CD4-positive, CD25-positive, alpha-beta regulatory T cell (primary cell): ENCODE results near the gene HSDL1. TPM values are rescaled to one million over a fixed set of nuclear protein-coding genes. Genes with fewer than 3 reads are reported as not detected.

Experiments used
- ATAC-seq, 2 donors: fragments of 150-1000 bp; cut with Tn5 transposase; one replicate each; pipeline ENCODE4 v1.10.0; 2021; ENCODE audit warnings: low read depth in 2 of 2, moderate number of reproducible peaks in 2 of 2, moderate library complexity in 1 of 2
- DNase-seq, 3 donors: peaks; one replicate each; pipeline versions ENCODE4 v3.0.0 to v3.0.0-alpha.2; 2012 to 2022; ENCODE audit warnings: mixed read lengths in 1 of 3
- H3K27ac ChIP-seq: one replicate; pipeline ENCODE4 v1.7.0; 2013; ENCODE audit warnings: mild to moderate bottlenecking, low read length; ENCODE audit not compliant: insufficient read depth, poor library complexity, severe bottlenecking
- H3K27me3 ChIP-seq: one replicate; pipeline ENCODE4 v1.7.0; 2013; ENCODE audit warnings: low read length; ENCODE audit not compliant: control insufficient read depth, insufficient read depth
- H3K36me3 ChIP-seq: one replicate; pipeline ENCODE4 v1.7.0; 2013; ENCODE audit warnings: mild to moderate bottlenecking, low read length, moderate library complexity; ENCODE audit not compliant: control insufficient read depth, insufficient read depth
- H3K4me1 ChIP-seq: 2 replicates; pipeline ENCODE4 v1.7.0; 2013; ENCODE audit warnings: mild to moderate bottlenecking, low read length; ENCODE audit not compliant: insufficient read depth, control insufficient read depth, poor library complexity, severe bottlenecking
- H3K4me3 ChIP-seq: one replicate; pipeline ENCODE4 v1.7.0; 2013; ENCODE audit warnings: low read depth, mild to moderate bottlenecking, low read length, moderate library complexity
- H3K9me3 ChIP-seq, 2 experiments: 1 replicate in 1 of 2; 2 replicates in 1 of 2; pipeline ENCODE4 v1.7.0; 2013; ENCODE audit warnings: low read length in 2 of 2, mild to moderate bottlenecking in 1 of 2, moderate library complexity in 1 of 2; ENCODE audit not compliant: control insufficient read depth in 2 of 2
- H3K27ac Mint-ChIP-seq, 3 donors: one replicate each; pipeline ENCODE4 v1.8.0; 2020 to 2022; ENCODE audit warnings: mild to moderate bottlenecking in 3 of 3, mixed read lengths in 3 of 3, moderate library complexity in 2 of 3
- H3K27me3 Mint-ChIP-seq: one replicate; pipeline ENCODE4 v1.8.0; 2022; ENCODE audit warnings: mild to moderate bottlenecking, mixed read lengths
- H3K36me3 Mint-ChIP-seq: one replicate; pipeline ENCODE4 v1.8.0; 2020; ENCODE audit warnings: mixed read lengths
- H3K4me1 Mint-ChIP-seq, 4 donors: one replicate each; pipeline ENCODE4 v1.8.0; 2020 to 2022; ENCODE audit warnings: mixed read lengths in 4 of 4, mild to moderate bottlenecking in 1 of 4
- H3K4me3 Mint-ChIP-seq, 4 donors: one replicate each; pipeline ENCODE4 v1.8.0; 2020 to 2022; ENCODE audit warnings: mild to moderate bottlenecking in 4 of 4, mixed read lengths in 4 of 4, moderate library complexity in 3 of 4
- H3K9me3 Mint-ChIP-seq, 7 donors: one replicate each; pipeline ENCODE4 v1.8.0; 2020 to 2022; ENCODE audit warnings: mixed read lengths in 7 of 7, mild to moderate bottlenecking in 3 of 7, moderate library complexity in 2 of 7
- polyA plus RNA-seq, 4 donors: library from polyadenylated mRNA; unstranded; fragments of 300-500 nt; fragmentation: Illumina TruSeq; gene quantifications; one replicate each; pipeline ENCODE4 v1.2.3, GENCODE V29; 2021
- total RNA-seq: library from RNA; stranded (reverse); gene quantifications from one replicate; pipeline ENCODE4 v1.2.3, GENCODE V29; 2022

HSDL1 gene
- total and polyA plus RNA-seq, 5 donors from 2014 or later: 6.8 to 17.3 (median 9.9) TPM

- H3K9me3 Mint-ChIP-seq: no peaks in the 10 kb centered on the region
- H3K27me3 Mint-ChIP-seq: no peaks in the 10 kb centered on the region
- H3K36me3 Mint-ChIP-seq: no peaks in the 10 kb centered on the region
- H3K4me3 Mint-ChIP-seq: peak overlapping the region in 2 of 4 donors; percentile 7 to 12
- H3K36me3 ChIP-seq: no peaks in the 10 kb centered on the region
- DNase-seq (no peak), ATAC-seq (no peak)
- H3K27me3 ChIP-seq: no peaks in the 10 kb centered on the region
- H3K4me1 ChIP-seq: peaks cover 10% of the 10 kb centered on the region
- no peak overlapping the region for H3K27ac ChIP-seq
- H3K4me1 Mint-ChIP-seq: peaks cover 4 to 45% (median 21%) of the 10 kb centered on the region in 4 donors
- no peak overlapping the region for H3K4me3 ChIP-seq
- H3K9me3 ChIP-seq: no peaks in the 10 kb centered on the region
- peak overlapping the region in 1 of 3 donors; percentile 5 for H3K27ac Mint-ChIP-seq
Observed at GRCh38 chr16:84139628-84140258, 5.2 kb downstream of the HSDL1 start.

GRCh38 chr16:84138824-84139627 lies 6.0 kb downstream of the HSDL1 start:
- Mint-ChIP-seq H3K27me3 (no peaks in the 10 kb centered on the region), H3K4me1 (peaks cover 4 to 41% (median 18%) of the 10 kb centered on the region in 4 donors), H3K36me3 (no peaks in the 10 kb centered on the region), H3K9me3 (no peaks in the 10 kb centered on the region), H3K27ac (peak overlapping the region in 1 of 3 donors; percentile 10), H3K4me3 (peak overlapping the region in 1 of 4 donors; percentile 7)
- DNase-seq (peak in 1 of 3 donors; percentile 46), ATAC-seq (no peak)
- H3K9me3 ChIP-seq: no peaks in the 10 kb centered on the region
- H3K27ac ChIP-seq: no peak overlapping the region
- peaks cover 3% of the 10 kb centered on the region for H3K4me1 ChIP-seq
- H3K27me3 ChIP-seq: no peaks in the 10 kb centered on the region
- no peak overlapping the region for H3K4me3 ChIP-seq
- H3K36me3 ChIP-seq: no peaks in the 10 kb centered on the region

GRCh38 chr16:84138500-84138823 lies 6.5 kb downstream of the HSDL1 start:
- H3K4me3 Mint-ChIP-seq: no peak overlapping the region

GRCh38 chr16:84137769-84138357 lies 7.1 kb downstream of the HSDL1 start:
- Histone ChIP-seq H3K27ac (no peak overlapping the region), H3K36me3 (no peaks in the 10 kb centered on the region), H3K27me3 (no peaks in the 10 kb centered on the region), H3K4me1 (no peaks in the 10 kb centered on the region), H3K9me3 (no peaks in the 10 kb centered on the region), H3K4me3 (no peak overlapping the region)
- Mint-ChIP-seq H3K9me3 (no peaks in the 10 kb centered on the region), H3K36me3 (no peaks in the 10 kb centered on the region), H3K4me3 (peak overlapping the region in 1 of 4 donors; percentile 4), H3K27me3 (no peaks in the 10 kb centered on the region), H3K4me1 (peaks cover 4 to 32% (median 13%) of the 10 kb centered on the region in 4 donors), H3K27ac (peak overlapping the region in 1 of 3 donors; percentile 56)
- DNase-seq (no peak), ATAC-seq (no peak)

More at GRCh38 chr16:84138500-84138823, 6.5 kb downstream of the HSDL1 start:
- no peaks in the 10 kb centered on the region for H3K36me3 Mint-ChIP-seq
- H3K9me3 Mint-ChIP-seq: no peaks in the 10 kb centered on the region
- no peaks in the 10 kb centered on the region for H3K4me1 ChIP-seq
- DNase-seq: no peak
- no peaks in the 10 kb centered on the region for H3K9me3 ChIP-seq
- H3K27ac Mint-ChIP-seq: no peak overlapping the region
- H3K36me3 ChIP-seq: no peaks in the 10 kb centered on the region
- no peak overlapping the region for H3K27ac ChIP-seq
- H3K27me3 ChIP-seq: no peaks in the 10 kb centered on the region
- H3K4me3 ChIP-seq: no peak overlapping the region
- H3K4me1 Mint-ChIP-seq: peaks cover 4 to 38% (median 17%) of the 10 kb centered on the region in 4 donors
- H3K27me3 Mint-ChIP-seq: no peaks in the 10 kb centered on the region
- ATAC-seq: no peak

GRCh38 chr16:84137287-84137686 lies 7.7 kb downstream of the HSDL1 start:
- DNase-seq (no peak), ATAC-seq (no peak)
- H3K36me3 Mint-ChIP-seq: no peaks in the 10 kb centered on the region
- H3K4me3 ChIP-seq: no peak overlapping the region
- no peaks in the 10 kb centered on the region for H3K27me3 Mint-ChIP-seq
- no peak overlapping the region for H3K27ac ChIP-seq
- H3K27me3 ChIP-seq: no peaks in the 10 kb centered on the region
- no peak overlapping the region for H3K27ac Mint-ChIP-seq
- peaks cover 4 to 30% (median 13%) of the 10 kb centered on the region in 4 donors for H3K4me1 Mint-ChIP-seq
- H3K4me1 ChIP-seq: no peaks in the 10 kb centered on the region
- no peaks in the 10 kb centered on the region for H3K9me3 ChIP-seq
- H3K36me3 ChIP-seq: no peaks in the 10 kb centered on the region
- no peak overlapping the region for H3K4me3 Mint-ChIP-seq
- no peaks in the 10 kb centered on the region for H3K9me3 Mint-ChIP-seq

- Histone ChIP-seq H3K9me3 (no peaks in the 10 kb centered on the region), H3K4me3 (no peak overlapping the region), H3K36me3 (no peaks in the 10 kb centered on the region), H3K27ac (no peak overlapping the region), H3K4me1 (no peaks in the 10 kb centered on the region), H3K27me3 (no peaks in the 10 kb centered on the region)
- ATAC-seq: no peak
- peaks cover 4 to 25% (median 11%) of the 10 kb centered on the region in 4 donors for H3K4me1 Mint-ChIP-seq
- H3K9me3 Mint-ChIP-seq: no peaks in the 10 kb centered on the region
- no peaks in the 10 kb centered on the region for H3K36me3 Mint-ChIP-seq
- no peak overlapping the region for H3K4me3 Mint-ChIP-seq
- no peaks in the 10 kb centered on the region for H3K27me3 Mint-ChIP-seq
- no peak for DNase-seq
- H3K27ac Mint-ChIP-seq: no peak overlapping the region
Observed at GRCh38 chr16:84136331-84137125, 8.4 kb downstream of the HSDL1 start.

- H3K36me3 ChIP-seq: peaks cover 11% of the 10 kb centered on the region
- Mint-ChIP-seq H3K36me3 (peaks cover 19% of the 10 kb centered on the region), H3K4me3 (no peak overlapping the region), H3K27me3 (no peaks in the 10 kb centered on the region), H3K27ac (no peak overlapping the region), H3K9me3 (no peaks in the 10 kb centered on the region), H3K4me1 (peaks cover 0 to 11% (median 7%) of the 10 kb centered on the region in 4 donors)
- ATAC-seq: no peak
- no peak for DNase-seq
- H3K4me1 ChIP-seq: no peaks in the 10 kb centered on the region
- H3K9me3 ChIP-seq: no peaks in the 10 kb centered on the region
- no peak overlapping the region for H3K27ac ChIP-seq
- no peaks in the 10 kb centered on the region for H3K27me3 ChIP-seq
- no peak overlapping the region for H3K4me3 ChIP-seq
Observed at GRCh38 chr16:84132527-84133285, 12.3 kb downstream of the HSDL1 start.
